ENCODE data around the gene ERFL.

Gene ERFL

GRCh38 chr19:41861116-41861768, 67.0 kb downstream of the ERFL start:
- H3K27ac Mint-ChIP-seq: peak overlapping the region; percentile 96
- H3K9me3 Mint-ChIP-seq (ENCODE audit: low read depth): no peaks in the 10 kb centered on the region
- peak overlapping the region; percentile 95 for H3K4me3 Mint-ChIP-seq
- H3K27me3 Mint-ChIP-seq: no peaks in the 10 kb centered on the region
- H3K4me1 Mint-ChIP-seq (ENCODE audit: low read depth): peaks cover 46% of the 10 kb centered on the region
- peaks cover 23% of the 10 kb centered on the region for H3K36me3 Mint-ChIP-seq

DNA sequence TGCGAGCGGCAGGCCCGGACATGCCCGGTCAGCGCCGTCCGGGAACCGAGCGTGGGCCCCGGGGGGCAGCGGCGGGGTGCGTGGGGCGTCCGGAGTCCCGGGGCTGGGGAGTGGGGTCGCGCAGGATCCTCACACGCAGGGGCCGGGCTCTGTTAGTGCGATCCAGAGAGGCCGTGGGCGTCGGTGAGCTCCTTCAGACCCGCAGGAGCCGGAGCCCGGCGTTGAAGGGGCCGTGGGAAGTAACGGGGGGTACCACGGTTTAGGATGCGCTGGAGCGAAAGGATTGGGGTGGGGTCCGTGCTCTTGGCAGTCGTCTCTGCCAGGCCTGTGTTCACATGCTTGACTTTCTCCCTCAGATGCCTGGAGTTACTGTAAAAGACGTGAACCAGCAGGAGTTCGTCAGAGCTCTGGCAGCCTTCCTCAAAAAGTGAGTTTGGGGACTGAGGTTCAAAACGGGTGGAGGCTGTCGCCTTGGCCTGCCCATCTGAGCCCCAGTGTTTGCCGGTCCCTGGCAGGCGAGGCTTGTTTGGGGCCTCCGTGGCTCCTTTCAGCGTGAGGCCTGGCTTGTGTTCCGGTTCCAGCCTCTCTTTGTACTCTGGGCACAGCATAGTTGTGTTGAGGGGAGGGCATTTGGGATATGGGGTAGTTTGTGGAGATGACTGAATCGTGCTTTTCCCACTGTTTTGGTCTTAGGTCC, 67.7 kb downstream of the ERFL start:
- H3K4me1 Mint-ChIP-seq (ENCODE audit: low read depth): peaks cover 42% of the 10 kb centered on the region
- peak overlapping the region; percentile 96 for H3K27ac Mint-ChIP-seq
- H3K36me3 Mint-ChIP-seq: peaks cover 23% of the 10 kb centered on the region
- no peaks in the 10 kb centered on the region for H3K9me3 Mint-ChIP-seq (ENCODE audit: low read depth)
- peak overlapping the region; percentile 95 for H3K4me3 Mint-ChIP-seq
- H3K27me3 Mint-ChIP-seq: no peaks in the 10 kb centered on the region

DNA sequence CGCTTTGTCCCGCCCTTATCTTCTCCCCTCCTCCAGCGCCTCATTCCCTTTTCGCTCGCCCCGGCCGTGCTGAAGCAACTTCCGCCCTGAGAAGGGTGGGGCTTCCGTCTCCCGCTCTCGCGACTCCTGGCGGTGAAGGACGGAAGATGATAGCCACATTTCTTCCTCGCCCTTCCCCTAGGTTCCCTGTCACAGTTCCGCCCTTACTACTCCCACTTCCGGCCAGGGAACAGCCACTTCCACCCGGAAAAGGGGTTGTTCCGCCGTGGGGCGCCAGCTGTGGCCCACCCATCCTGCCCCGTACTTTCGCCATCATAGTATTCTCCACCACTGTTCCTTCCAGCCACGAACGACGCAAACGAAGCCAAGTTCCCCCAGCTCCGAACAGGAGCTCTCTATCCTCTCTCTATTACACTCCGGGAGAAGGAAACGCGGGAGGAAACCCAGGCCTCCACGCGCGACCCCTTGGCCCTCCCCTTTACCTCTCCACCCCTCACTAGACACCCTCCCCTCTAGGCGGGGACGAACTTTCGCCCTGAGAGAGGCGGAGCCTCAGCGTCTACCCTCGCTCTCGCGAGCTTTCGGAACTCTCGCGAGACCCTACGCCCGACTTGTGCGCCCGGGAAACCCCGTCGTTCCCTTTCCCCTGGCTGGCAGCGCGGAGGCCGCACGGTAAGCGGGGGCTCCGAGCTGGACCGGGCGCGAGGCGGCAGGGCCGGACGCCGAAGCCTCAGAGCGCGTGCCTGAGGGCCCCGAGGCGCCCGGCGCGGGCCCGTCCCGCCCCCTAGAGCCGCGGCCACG, 68.4 kb downstream of the ERFL start, which contains the start of gene RPS19:
Gene RPS19 (plus strand): TSS at position 638 of the 801 bp plus-strand sequence. CDS start 520 bp downstream, outside the sequence.
- Mint-ChIP-seq H3K27ac (peak within 1 kb of the TSS; percentile 100), H3K36me3 (peaks cover 23% of the 10 kb centered on the region), H3K4me3 (peak within 1 kb of the TSS; percentile 95), H3K27me3 (no peaks in the 10 kb centered on the region), H3K4me1 (ENCODE audit: low read depth) (peaks cover 39% of the 10 kb centered on the region), H3K9me3 (ENCODE audit: low read depth) (no peaks in the 10 kb centered on the region)

DNA sequence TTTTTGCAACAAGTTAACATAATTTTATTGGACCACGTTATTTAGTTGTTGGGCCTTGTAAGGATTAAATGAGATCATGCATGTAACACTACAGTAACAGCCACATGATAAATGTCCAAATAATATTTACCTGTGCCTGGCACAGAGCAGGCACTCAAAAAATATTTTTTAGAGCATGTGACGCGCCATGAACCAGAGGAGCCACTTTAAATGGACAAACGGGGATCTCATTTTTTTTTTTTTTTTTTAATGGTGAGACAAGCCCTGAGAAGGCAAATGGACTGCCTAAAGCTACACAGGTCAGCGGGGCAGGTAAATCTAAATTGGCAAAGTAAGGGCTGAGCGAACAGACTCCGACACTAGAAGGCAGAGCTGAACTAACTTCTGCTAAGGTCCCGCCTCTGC, 69.0 kb downstream of the ERFL start:
- Mint-ChIP-seq H3K9me3 (ENCODE audit: low read depth) (no peaks in the 10 kb centered on the region), H3K36me3 (peaks cover 23% of the 10 kb centered on the region), H3K27me3 (no peaks in the 10 kb centered on the region), H3K4me3 (peak overlapping the region; percentile 95), H3K4me1 (ENCODE audit: low read depth) (peaks cover 33% of the 10 kb centered on the region), H3K27ac (peak overlapping the region; percentile 100)

Measured in activated naive CD8-positive, alpha-beta T cell (primary cell).